HCT116 (cell line): ENCODE data around the gene FOXM1. TPM values are rescaled to one million over a fixed set of nuclear protein-coding genes. Genes with fewer than 3 reads are reported as not detected.

Source experiments
- ATAC-seq: fragments of 200-7000 bp; cut with Tn5 transposase; 2 replicates; pipeline ENCODE4 v1.9.1; 2020; ENCODE audit warnings: mild to moderate bottlenecking, moderate library complexity
- BruUV-seq: library from RNA; stranded (reverse); fragments of 400-500 nt; replicated peaks from 2 replicates; lab custom pipeline; 2021; lab: Mats Ljungman, UMichigan
- CTCF ChIA-PET: fragments of 300-600 bp; sonication (Branson Sonifier 250); formaldehyde crosslinking; loops from one replicate; lab custom pipeline; 2021; ENCODE audit warnings: antibody characterized with exemption; lab: Charles Lee
- POLR2A ChIA-PET: fragments of 300-600, 350-600 bp; sonication (Branson Sonifier 250); formaldehyde crosslinking; loops from one replicate; lab custom pipeline; 2021; ENCODE audit warnings: antibody characterized with exemption; lab: Charles Lee
- RAD21 ChIA-PET, 2 experiments: fragments of 300-600 bp; sonication (Branson Sonifier 250); formaldehyde crosslinking; loops; one replicate each; lab custom pipeline; 2023; ENCODE audit warnings: low total read pairs in 2 of 2; ENCODE audit not compliant: uncharacterized antibody in 2 of 2, unreplicated experiment in 2 of 2, low non-redundant PET in 1 of 2; lab: Charles Lee
- DNase-seq: peaks from one replicate; pipeline ENCODE4 v3.0.0-alpha.2; 2010; ENCODE audit warnings: low read depth, low spot score
- H2AFZ ChIP-seq: fragments of 200-600 bp; shearing (Covaris generic), sonication (generic); 2 replicates; pipeline ENCODE4 v1.6.1; 2017; ENCODE audit warnings: low read depth, mixed run types, mixed read lengths, antibody characterized with exemption, low read length; ENCODE audit not compliant: poor library complexity, severe bottlenecking
- H3K27ac ChIP-seq: 2 replicates; pipeline ENCODE4 v1.5.1; 2012; ENCODE audit warnings: low read depth, low read length
- H3K27me3 ChIP-seq: fragments of 200-600 bp; sonication (generic); 2 replicates; pipeline ENCODE4 v1.6.1; 2016; ENCODE audit warnings: mixed run types, low read length, mixed read lengths; ENCODE audit not compliant: insufficient read depth
- H3K36me3 ChIP-seq, 2 experiments: fragments of 200-500 bp in 1 of 2; fragments of 200-600 bp in 1 of 2; sonication (Bioruptor generic) in 1 of 2; sonication (generic) in 1 of 2; 2 replicates each; pipeline versions ENCODE4 v1.5.1 to v1.6.1; 2014 to 2016; ENCODE audit warnings: low read length in 2 of 2, inconsistent platforms in 1 of 2, mixed read lengths in 1 of 2, mixed run types in 1 of 2; ENCODE audit not compliant: insufficient read depth in 2 of 2, control insufficient read depth in 1 of 2
- H3K4me1 ChIP-seq, 2 experiments: fragments of 200-600 bp in 1 of 2; sonication (generic) in 1 of 2; 2 replicates each; pipeline versions ENCODE4 v1.5.1 to v1.6.1; 2012 to 2017; ENCODE audit warnings: low read length in 2 of 2, inconsistent platforms in 1 of 2, mild to moderate bottlenecking in 1 of 2, mixed read lengths in 1 of 2, mixed run types in 1 of 2, moderate library complexity in 1 of 2; ENCODE audit not compliant: insufficient read depth in 2 of 2, control insufficient read depth in 1 of 2
- H3K4me2 ChIP-seq: fragments of 200-600 bp; sonication (generic); 2 replicates; pipeline ENCODE4 v1.6.1; 2017; ENCODE audit warnings: mixed run types, low read length, mixed read lengths
- H3K4me3 ChIP-seq, 2 experiments: fragments of 200-600 bp in 1 of 2; sonication (generic) in 1 of 2; replicated peaks in 1 of 2; 2 replicates each; pipeline ENCODE4 v1.5.1; 2011 to 2016; ENCODE audit warnings: low read length in 2 of 2, control low read depth in 1 of 2, low read depth in 1 of 2, mild to moderate bottlenecking in 1 of 2, mixed read lengths in 1 of 2, mixed run types in 1 of 2
- H3K79me2 ChIP-seq: fragments of 200-600 bp; sonication (generic); 2 replicates; pipeline ENCODE4 v1.6.1; 2017; ENCODE audit warnings: mild to moderate bottlenecking, mixed run types, low read length, moderate library complexity, mixed read lengths; ENCODE audit not compliant: insufficient read depth
- H3K9ac ChIP-seq: fragments of 200-600 bp; sonication (generic); 2 replicates; pipeline ENCODE4 v1.6.1; 2016; ENCODE audit warnings: low read length, mixed read lengths
- H3K9me2 ChIP-seq: fragments of 200-600 bp; sonication (generic), shearing (Covaris generic); 2 replicates; pipeline ENCODE4 v1.6.1; 2017; ENCODE audit warnings: mixed run types, mild to moderate bottlenecking, moderate library complexity; ENCODE audit not compliant: insufficient read depth
- H3K9me3 ChIP-seq, 2 experiments: fragments of 200-500 bp in 1 of 2; fragments of 200-600 bp in 1 of 2; sonication (Bioruptor generic) in 1 of 2; sonication (generic) in 1 of 2; 2 replicates each; pipeline ENCODE4 v1.6.1; 2014 to 2017; ENCODE audit warnings: low read length in 2 of 2, mixed read lengths in 2 of 2, inconsistent platforms in 1 of 2, low read depth in 1 of 2, mild to moderate bottlenecking in 1 of 2, mixed run types in 1 of 2, moderate library complexity in 1 of 2; ENCODE audit not compliant: control insufficient read depth in 1 of 2, insufficient read depth in 1 of 2
- H4K20me1 ChIP-seq: fragments of 200-600 bp; sonication (generic), shearing (Covaris generic); 2 replicates; pipeline ENCODE4 v1.6.1; 2017; ENCODE audit warnings: mixed run types, mild to moderate bottlenecking, moderate library complexity; ENCODE audit not compliant: insufficient read depth
- CEBPB ChIP-seq: IDR thresholded peaks from 2 replicates; pipeline ENCODE4 v1.6.1; 2012; ENCODE audit warnings: low read depth
- EGR1 ChIP-seq: IDR thresholded peaks from 2 replicates; pipeline ENCODE4 v1.6.1; 2012; ENCODE audit warnings: low read depth
- JUND ChIP-seq: IDR thresholded peaks from 2 replicates; pipeline ENCODE4 v1.6.1; 2012
- POLR2A ChIP-seq: IDR thresholded peaks from 2 replicates; pipeline ENCODE4 v1.7.0; 2011; ENCODE audit warnings: borderline replicate concordance; ENCODE audit not compliant: insufficient read depth, insufficient read length; ENCODE audit errors: extremely low read depth
- RAD21 ChIP-seq: IDR thresholded peaks from 2 replicates; pipeline ENCODE4 v1.6.1; 2012; ENCODE audit warnings: low read depth, mild to moderate bottlenecking
- SP1 ChIP-seq: IDR thresholded peaks from 2 replicates; pipeline ENCODE4 v1.6.1; 2012; ENCODE audit warnings: low read depth
- TCF7L2 ChIP-seq: IDR thresholded peaks from 2 replicates; pipeline ENCODE4 v1.7.0; 2011; ENCODE audit warnings: borderline replicate concordance, inconsistent platforms; ENCODE audit not compliant: insufficient read depth, insufficient read length; ENCODE audit errors: extremely low read depth
- ZNF274 ChIP-seq: fragments of 200-500 bp; sonication (Bioruptor generic); IDR thresholded peaks from 2 replicates; pipeline ENCODE4 v1.6.1; 2014; ENCODE audit warnings: mild to moderate bottlenecking, low read depth, low read length, inconsistent platforms
- intact Hi-C: fragments of 100-400 bp; cut with micrococcal nuclease; formaldehyde crosslinking; loops from 2 replicates; pipeline ENCODE4 v1.10.0; 2022
- total RNA-seq: library from RNA; stranded (reverse); gene quantifications from one replicate; pipeline ENCODE4 v1.2.1, GENCODE V29; 2021; ENCODE audit not compliant: unreplicated experiment
- TF ChIP-seq, protein P1 (sequence below), 3 experiments: fragments of 200-600 bp in 1 of 3; sonication (generic) in 1 of 3; IDR thresholded peaks in 2 of 3; conservative IDR thresholded peaks in 1 of 3; 2 replicates each; pipeline ENCODE4 v1.5.1; 2012 to 2017; ENCODE audit warnings: low read depth in 2 of 3, low read length in 2 of 3, antibody characterized with exemption in 1 of 3, borderline replicate concordance in 1 of 3, control low read depth in 1 of 3, mild to moderate bottlenecking in 1 of 3, mixed read lengths in 1 of 3, mixed run types in 1 of 3, moderate library complexity in 1 of 3; ENCODE audit not compliant: insufficient read depth in 1 of 3
- TF ChIP-seq, protein P2 (sequence below): IDR thresholded peaks from 2 replicates; pipeline ENCODE4 v1.6.1; 2012
- TF ChIP-seq, protein P3 (sequence below): IDR thresholded peaks from 2 replicates; pipeline ENCODE4 v1.6.1; 2011; ENCODE audit warnings: mild to moderate bottlenecking, low read length, moderate library complexity; ENCODE audit not compliant: insufficient replicate concordance; ENCODE audit errors: extremely low read depth
- TF ChIP-seq, protein P4 (sequence below): IDR thresholded peaks from 2 replicates; pipeline ENCODE4 v1.6.1; 2012; ENCODE audit warnings: low read depth

FOXM1 gene
- total RNA-seq, 1 experiment from 2014 or later, result 85.1 TPM

DNA sequence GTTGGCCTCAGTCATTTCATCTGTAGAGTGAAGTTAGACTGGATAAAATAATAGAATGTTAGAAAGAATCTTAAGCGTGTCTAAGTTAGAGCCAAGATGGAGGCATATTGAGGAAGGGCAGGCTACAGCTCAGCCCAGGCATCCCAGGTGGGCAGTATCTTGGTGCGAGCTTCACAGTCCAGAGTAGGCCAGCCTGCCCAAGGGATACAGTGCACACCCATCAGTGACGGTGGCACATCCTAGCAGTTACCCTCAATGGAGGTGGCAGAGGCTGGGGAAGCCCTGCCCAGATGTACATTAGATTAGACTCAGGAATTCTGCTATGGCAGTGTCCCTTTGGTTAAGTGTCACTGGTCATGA, 35.2 kb upstream of the FOXM1 start:
- Histone ChIP-seq H3K9me2 (no peaks in the 10 kb centered on the region), H3K27me3 (no peaks in the 10 kb centered on the region), H3K9me3 (no peaks in the 10 kb centered on the region), H3K27ac (no peak overlapping the region), H3K9ac (no peak overlapping the region), H3K4me3 (no peak overlapping the region), H4K20me1 (no peaks in the 10 kb centered on the region), H3K4me1 (no peaks in the 10 kb centered on the region), H3K79me2 (peaks cover 10% of the 10 kb centered on the region), H3K36me3 (peaks cover 0 to 14% of the 10 kb centered on the region in 2 experiments; a peak in 2 of 4 replicates), H2AFZ (no peak overlapping the region), H3K4me2 (no peak overlapping the region)
- no TSS peak for BruUV-seq
- ChIA-PET POLR2A (no interaction called here), CTCF (interaction anchor here (1.5 kb wide), 1 partner anchor 32 kb away, joined by 4 read pairs; no protein-coding TSS in a partner anchor), RAD21 (no interaction called here)
- DNase-seq (no peak), ATAC-seq (no peak)
- TF ChIP-seq POLR2A, result no peak
- TF ChIP-seq SP1, result no peak
- TF ChIP-seq, protein P1, sequence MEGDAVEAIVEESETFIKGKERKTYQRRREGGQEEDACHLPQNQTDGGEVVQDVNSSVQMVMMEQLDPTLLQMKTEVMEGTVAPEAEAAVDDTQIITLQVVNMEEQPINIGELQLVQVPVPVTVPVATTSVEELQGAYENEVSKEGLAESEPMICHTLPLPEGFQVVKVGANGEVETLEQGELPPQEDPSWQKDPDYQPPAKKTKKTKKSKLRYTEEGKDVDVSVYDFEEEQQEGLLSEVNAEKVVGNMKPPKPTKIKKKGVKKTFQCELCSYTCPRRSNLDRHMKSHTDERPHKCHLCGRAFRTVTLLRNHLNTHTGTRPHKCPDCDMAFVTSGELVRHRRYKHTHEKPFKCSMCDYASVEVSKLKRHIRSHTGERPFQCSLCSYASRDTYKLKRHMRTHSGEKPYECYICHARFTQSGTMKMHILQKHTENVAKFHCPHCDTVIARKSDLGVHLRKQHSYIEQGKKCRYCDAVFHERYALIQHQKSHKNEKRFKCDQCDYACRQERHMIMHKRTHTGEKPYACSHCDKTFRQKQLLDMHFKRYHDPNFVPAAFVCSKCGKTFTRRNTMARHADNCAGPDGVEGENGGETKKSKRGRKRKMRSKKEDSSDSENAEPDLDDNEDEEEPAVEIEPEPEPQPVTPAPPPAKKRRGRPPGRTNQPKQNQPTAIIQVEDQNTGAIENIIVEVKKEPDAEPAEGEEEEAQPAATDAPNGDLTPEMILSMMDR (IDR thresholded peaks at IDR 0.05 in 2 of 3, conservative IDR thresholded peaks at IDR 0.05 in 1 of 3; ENCODE audit: borderline replicate concordance in 1 of 3, insufficient read depth in 1 of 3, low read depth in 2 of 3, low read length in 2 of 3), result no peak
- TF ChIP-seq RAD21, result no peak
- no peak for TF ChIP-seq CEBPB
- TF ChIP-seq EGR1, result no peak
- no peak for TF ChIP-seq TCF7L2
- TF ChIP-seq ZNF274, result no peak
- TF ChIP-seq, protein P2, sequence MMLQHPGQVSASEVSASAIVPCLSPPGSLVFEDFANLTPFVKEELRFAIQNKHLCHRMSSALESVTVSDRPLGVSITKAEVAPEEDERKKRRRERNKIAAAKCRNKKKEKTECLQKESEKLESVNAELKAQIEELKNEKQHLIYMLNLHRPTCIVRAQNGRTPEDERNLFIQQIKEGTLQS, result no peak
- TF ChIP-seq, protein P3, sequence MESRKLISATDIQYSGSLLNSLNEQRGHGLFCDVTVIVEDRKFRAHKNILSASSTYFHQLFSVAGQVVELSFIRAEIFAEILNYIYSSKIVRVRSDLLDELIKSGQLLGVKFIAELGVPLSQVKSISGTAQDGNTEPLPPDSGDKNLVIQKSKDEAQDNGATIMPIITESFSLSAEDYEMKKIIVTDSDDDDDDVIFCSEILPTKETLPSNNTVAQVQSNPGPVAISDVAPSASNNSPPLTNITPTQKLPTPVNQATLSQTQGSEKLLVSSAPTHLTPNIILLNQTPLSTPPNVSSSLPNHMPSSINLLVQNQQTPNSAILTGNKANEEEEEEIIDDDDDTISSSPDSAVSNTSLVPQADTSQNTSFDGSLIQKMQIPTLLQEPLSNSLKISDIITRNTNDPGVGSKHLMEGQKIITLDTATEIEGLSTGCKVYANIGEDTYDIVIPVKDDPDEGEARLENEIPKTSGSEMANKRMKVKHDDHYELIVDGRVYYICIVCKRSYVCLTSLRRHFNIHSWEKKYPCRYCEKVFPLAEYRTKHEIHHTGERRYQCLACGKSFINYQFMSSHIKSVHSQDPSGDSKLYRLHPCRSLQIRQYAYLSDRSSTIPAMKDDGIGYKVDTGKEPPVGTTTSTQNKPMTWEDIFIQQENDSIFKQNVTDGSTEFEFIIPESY, result no peak
- TF ChIP-seq, protein P4, sequence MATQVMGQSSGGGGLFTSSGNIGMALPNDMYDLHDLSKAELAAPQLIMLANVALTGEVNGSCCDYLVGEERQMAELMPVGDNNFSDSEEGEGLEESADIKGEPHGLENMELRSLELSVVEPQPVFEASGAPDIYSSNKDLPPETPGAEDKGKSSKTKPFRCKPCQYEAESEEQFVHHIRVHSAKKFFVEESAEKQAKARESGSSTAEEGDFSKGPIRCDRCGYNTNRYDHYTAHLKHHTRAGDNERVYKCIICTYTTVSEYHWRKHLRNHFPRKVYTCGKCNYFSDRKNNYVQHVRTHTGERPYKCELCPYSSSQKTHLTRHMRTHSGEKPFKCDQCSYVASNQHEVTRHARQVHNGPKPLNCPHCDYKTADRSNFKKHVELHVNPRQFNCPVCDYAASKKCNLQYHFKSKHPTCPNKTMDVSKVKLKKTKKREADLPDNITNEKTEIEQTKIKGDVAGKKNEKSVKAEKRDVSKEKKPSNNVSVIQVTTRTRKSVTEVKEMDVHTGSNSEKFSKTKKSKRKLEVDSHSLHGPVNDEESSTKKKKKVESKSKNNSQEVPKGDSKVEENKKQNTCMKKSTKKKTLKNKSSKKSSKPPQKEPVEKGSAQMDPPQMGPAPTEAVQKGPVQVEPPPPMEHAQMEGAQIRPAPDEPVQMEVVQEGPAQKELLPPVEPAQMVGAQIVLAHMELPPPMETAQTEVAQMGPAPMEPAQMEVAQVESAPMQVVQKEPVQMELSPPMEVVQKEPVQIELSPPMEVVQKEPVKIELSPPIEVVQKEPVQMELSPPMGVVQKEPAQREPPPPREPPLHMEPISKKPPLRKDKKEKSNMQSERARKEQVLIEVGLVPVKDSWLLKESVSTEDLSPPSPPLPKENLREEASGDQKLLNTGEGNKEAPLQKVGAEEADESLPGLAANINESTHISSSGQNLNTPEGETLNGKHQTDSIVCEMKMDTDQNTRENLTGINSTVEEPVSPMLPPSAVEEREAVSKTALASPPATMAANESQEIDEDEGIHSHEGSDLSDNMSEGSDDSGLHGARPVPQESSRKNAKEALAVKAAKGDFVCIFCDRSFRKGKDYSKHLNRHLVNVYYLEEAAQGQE, result no peak
- no peak for TF ChIP-seq JUND
- intact Hi-C loops, result no loop called here
